Embryonic facial prominence (tissue), 1 donor: ENCODE results near the gene CACNA2D4.
A peak's percentile ranks its signal among the peaks of the same experiment; 100 is the strongest.
"Not testable (repeated sequence)": the region's sequence is repeated elsewhere in the genome, so short reads cannot be mapped to it uniquely, and the experiment has no call there.

Experiments used
- DNase-seq: peaks from one replicate; pipeline ENCODE4 v3.0.0-alpha.2; 2016; ENCODE audit errors: extremely low spot score

The CACNA2D4 gene, protein sequence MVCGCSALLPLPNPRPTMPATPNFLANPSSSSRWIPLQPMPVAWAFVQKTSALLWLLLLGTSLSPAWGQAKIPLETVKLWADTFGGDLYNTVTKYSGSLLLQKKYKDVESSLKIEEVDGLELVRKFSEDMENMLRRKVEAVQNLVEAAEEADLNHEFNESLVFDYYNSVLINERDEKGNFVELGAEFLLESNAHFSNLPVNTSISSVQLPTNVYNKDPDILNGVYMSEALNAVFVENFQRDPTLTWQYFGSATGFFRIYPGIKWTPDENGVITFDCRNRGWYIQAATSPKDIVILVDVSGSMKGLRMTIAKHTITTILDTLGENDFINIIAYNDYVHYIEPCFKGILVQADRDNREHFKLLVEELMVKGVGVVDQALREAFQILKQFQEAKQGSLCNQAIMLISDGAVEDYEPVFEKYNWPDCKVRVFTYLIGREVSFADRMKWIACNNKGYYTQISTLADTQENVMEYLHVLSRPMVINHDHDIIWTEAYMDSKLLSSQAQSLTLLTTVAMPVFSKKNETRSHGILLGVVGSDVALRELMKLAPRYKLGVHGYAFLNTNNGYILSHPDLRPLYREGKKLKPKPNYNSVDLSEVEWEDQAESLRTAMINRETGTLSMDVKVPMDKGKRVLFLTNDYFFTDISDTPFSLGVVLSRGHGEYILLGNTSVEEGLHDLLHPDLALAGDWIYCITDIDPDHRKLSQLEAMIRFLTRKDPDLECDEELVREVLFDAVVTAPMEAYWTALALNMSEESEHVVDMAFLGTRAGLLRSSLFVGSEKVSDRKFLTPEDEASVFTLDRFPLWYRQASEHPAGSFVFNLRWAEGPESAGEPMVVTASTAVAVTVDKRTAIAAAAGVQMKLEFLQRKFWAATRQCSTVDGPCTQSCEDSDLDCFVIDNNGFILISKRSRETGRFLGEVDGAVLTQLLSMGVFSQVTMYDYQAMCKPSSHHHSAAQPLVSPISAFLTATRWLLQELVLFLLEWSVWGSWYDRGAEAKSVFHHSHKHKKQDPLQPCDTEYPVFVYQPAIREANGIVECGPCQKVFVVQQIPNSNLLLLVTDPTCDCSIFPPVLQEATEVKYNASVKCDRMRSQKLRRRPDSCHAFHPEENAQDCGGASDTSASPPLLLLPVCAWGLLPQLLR

DNA sequence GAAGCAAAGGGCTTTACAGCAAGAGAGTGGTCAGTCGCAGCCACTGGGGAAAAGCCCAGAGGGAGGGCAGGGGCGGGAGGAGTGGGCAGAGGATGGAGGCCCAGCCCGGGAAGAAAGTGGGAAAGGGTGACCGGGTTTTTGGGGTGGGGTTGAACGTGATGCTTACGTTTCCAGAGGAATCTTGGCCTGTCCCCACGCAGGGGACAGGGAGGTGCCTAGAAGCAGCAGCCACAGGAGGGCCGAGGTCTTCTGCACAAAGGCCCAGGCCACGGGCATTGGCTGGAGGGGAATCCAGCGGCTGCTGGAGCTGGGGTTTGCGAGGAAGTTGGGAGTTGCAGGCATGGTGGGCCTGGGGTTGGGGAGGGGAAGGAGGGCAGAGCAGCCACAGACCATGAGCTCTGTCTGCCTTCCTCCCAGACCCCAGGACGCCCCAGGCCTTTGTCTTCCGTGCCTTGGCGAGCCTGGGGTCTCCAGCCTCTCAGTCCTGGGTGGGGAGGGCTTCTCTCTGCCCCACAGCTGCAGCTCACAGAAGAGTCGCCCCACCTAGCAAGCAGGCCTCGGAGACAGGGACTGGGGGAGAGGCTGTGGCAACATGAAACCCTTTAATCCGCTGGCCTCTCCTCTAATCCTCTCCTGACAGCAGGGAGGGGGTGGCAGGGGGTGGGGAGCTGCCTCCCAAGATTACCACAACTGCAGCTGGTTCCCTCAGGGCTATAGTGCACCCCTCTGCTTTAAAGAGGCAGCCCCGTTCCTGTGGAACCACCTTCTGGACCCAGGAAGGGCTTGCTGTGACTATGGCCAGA, at the start of gene CACNA2D4:
Gene CACNA2D4, minus strand, starts transcription at position 572 of the 803 bp plus-strand sequence. Its CDS starts 179 bp downstream, at position 393.
- DNase-seq: no peak

DNA sequence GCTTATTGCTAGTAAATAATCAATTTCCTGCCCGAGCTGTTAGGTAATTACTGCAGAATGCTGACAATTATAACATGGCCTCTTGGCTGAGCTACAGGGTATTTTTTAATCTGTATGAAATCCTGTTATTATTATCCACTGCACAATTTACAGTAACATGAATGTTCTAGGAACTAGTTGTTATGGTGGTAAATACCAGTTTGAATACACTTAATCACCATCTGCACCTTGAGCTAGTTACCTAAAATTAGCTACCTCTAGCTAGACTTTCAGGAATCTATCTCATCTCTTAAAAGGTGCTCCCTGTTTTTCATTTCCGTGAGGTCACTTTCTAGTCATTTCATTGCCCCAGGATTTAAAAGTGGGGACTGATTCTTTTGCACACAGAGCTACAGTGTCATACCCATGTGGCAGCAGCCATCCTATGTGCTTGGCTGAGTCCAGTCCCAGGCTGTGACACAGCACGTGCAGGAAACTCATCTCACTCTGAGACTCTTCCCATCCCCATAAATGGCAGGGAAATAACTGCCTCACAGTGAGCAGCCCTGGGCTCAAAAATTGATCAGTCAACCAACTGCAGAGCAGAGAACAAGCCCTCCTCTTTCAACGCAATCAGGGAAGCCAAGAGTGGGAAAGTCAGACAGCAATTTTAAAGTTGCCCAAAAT, 48.2 kb upstream of the CACNA2D4 start:
- DNase-seq: no peak

DNA sequence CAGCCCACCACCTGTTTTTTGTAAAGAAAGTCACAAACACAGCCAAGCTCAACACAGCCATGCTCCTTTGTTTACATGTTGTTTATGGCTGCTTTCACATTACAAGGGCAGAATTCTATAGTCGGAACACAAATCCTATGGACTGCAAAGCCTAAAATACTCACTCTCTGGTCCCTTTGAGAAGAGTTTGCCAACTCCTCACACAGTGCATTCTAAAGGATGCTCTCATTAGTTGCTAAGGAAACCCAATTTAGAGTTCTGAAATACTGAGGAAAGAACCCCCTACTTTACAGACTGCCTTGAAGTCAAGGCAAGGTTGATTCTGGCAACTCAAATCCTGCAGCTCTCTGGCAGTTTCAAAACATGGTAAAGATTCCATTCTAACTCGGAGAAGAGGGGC, 47.5 kb upstream of the CACNA2D4 start:
- no peak for DNase-seq

DNA sequence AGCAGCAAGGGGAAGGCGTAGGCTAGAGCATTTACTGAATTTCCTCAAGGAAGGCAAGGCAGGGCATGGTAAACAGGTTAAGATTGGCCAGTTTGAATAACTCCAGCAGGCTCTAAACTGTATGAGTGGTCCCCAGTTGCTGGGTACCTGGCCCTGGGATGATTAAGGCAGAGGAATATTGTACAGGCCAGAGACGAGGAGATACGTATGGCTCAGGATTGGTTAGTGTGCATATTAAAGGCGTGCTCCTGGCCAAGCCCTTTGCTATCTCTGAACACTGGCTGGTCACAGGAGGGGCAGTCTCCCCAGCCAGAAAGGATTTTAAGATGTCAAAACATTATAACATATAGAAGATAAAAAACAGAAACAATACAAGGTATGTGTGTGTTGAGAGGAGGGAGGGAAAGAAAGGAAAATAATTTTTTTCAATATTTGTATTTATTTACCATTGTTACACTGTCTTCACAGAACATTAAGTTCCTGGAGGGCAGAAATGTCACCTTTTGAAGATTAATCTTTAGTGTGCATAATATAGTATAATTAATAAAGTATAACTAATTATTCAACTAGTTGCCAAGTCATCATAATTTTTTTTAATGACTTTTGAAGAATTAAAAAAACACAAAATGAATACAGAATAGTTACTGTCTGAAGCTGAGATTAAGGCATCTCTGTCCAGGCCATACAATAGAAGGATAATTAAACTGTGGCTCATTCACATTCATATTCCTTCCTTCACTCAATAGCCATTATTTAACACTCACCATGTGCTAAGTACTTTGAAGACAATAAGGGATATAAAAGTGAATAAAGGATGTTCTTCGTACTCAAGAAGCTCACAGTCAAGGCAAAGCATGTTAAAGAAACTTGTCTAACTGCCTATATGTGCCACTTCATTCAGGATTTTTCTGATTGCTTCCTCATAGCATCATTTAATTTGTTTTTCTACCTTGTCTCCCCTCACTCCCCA, 43.9 kb upstream of the CACNA2D4 start:
- no peak for DNase-seq

DNA sequence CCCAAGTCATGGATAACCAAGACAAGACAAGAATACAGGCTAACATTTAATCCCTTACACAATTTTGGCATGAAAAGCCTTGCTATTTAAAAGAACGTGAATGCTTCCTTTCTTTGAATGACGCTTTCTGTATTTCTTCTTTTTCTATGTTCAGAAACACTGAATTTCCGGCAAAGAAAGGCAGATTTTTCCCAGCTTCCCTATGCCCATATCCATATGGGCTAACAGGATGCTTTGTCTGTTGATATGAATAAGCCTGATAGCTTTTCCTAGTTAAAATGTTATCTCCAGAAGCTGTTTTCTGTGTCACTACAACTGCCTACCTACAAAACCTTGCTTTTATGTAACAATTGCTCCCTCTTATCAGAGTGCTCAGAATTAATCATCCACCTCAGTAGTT, 38.3 kb upstream of the CACNA2D4 start:
- DNase-seq: no peak

DNA sequence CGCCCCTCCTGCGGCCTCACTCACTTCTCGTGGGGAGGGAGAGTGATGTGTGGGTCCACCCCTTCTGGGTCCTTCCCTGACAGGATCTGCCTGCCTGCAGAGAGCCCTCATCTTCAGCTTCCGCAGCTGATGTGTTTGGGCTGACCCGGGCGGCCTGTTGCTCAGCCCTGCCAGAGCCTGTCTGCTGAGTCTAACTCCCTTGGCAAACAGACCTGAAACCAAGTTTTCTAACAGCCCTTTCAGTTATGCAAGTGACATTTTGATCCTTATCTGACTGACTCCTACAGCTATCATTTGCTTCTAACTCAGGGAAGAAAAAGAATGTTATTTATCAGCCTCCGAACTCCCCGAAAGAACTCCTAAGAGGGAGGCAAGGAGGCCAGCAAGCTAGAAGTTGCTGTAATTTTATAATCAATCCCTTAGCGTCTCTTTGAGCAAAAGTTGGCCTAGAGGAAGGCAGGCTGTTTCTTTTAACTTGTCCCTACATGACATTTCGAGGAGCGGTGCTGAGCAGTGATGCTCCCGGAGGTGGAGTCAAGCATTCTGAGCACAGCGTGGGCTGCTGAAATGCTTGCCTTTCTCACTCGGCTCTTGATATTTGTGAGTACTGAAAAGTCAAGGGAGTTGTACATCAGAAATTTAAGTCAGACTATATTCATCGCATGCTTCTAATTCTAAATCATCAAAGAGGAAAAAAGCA, 31.5 kb upstream of the CACNA2D4 start:
- no peak for DNase-seq

DNA sequence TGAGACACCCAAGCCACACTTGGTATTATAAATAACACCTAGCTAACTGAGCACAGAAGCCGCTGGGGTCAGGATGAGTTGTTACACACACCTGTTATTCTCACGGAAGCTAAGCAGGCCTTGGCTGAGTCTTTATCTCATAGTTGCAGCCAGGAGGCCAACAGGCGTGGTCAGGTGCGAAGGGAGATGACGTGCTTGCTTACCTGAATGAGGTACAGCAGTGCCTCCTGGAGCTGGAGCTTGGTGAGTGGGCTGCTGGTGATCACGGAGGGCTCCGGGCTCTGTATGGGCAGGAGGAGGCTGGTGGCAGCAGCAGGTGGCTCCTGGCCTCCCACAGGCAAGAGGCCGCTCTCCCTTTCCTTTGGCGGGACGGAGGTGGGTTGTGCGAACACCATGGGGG, 30.4 kb upstream of the CACNA2D4 start:
- DNase-seq: no peak

DNA sequence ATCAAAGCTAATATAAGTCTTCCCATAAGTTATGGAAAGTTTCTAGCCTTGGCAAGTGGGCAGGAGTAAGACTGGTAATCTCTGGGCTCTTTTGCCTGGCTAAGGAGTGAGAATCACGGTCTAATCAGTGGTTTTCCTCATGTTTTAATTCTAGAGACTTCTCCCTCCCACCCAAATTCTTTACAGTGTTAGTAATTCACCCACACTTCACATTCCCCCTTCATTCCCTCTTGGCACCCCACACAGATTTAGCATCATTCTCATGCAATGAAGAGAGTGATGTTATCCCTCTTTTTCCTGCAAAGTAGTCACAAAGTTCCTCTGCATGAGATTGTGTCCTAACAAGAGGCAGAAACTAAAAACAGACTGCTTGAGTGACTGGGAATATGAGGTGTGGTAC, 28.6 kb upstream of the CACNA2D4 start:
- no peak for DNase-seq

DNA sequence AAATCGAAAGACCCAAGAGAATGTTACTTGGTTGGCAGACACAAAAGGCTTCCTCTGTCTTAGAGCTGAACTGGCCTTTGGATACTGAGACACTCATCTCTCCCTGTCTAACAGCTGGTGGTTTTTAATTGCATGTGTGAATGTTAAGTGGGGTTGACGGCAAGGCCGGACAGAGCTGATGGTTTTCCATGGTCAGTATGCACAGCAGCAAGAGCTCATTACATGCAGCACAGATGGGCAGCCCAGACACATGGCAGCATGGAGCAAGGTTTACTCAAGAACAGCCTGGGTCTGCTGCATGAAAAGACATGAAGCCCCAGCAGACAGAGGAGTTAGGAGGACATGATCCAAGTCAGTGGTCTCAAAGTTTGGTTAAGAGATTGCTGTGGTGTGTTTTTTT, 27.8 kb upstream of the CACNA2D4 start:
- no peak for DNase-seq

DNA sequence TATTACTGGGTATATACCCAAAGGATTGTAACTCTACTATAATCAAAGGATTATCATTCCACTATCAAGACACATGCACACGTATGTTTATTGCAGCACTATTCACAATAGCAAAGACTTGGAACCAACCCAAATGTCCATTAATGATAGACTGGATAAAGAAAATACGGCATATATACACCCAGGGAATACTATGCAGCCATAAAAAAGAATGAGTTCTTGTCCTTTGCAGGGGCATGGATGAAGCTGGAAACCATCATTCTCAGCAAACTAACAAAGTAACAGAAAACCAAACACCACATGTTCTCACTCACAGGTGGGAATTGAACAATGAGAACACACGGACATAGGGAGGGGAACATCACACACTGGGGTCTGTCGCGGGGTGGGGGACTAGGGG, 27.1 kb upstream of the CACNA2D4 start:
- not testable (repeated sequence) for DNase-seq

DNA sequence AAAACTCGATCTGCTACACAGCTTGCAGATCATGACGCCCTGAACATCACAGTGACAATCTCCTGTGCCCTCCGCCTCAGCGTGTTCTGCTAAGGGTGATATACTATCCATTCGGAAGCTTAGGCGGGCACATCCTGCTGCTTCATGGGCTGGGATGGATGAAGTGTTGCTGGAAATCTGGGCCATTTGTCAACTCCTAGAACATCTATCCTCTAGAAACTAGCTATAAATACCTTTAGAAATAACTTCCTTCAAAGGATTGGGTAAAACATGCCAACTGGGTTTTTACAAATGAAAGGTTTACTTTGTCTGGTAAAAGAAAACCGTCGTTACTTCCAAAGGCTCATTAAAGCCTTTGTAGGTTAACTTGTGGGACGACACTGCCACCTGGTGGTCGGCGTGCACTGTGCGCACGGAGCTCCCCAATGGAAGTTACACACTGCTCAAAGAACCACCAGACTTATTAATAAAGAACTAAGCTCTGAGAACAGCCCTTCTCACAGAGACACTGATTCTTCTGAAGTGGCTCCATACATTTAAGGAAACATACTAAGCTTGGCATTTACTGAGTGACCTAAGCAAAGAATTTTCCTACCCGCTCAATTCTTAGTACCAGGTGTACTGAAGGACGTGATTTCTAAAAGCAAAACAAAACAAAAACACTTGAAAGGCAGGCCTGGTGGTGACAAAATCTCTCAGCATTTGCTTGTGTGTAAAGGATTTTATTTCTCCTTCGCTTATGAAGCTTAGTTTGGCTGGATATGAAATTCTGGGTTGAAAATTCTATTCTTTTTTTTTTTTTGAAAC, 21.6 kb upstream of the CACNA2D4 start:
- peak; percentile 58 for DNase-seq

DNA sequence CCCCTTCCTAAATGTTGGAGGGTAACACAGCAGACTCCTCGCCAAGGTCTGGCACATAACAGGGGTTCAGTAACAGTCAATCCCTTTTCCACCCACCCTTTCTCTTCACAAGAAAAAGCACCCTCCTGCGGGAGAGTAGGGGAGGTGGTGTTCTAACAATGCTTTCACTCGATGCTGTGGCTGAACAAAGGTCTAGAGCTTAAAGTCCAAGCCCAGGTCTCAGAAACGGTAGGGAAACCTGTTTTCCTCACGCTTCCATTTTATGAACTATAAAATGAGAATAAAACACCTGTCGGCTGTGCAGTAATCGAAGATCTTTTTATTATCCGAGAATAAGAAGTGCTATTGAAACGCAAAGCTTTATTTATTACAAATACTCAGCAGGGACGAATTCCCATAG, 20.9 kb upstream of the CACNA2D4 start:
- DNase-seq: no peak

DNA sequence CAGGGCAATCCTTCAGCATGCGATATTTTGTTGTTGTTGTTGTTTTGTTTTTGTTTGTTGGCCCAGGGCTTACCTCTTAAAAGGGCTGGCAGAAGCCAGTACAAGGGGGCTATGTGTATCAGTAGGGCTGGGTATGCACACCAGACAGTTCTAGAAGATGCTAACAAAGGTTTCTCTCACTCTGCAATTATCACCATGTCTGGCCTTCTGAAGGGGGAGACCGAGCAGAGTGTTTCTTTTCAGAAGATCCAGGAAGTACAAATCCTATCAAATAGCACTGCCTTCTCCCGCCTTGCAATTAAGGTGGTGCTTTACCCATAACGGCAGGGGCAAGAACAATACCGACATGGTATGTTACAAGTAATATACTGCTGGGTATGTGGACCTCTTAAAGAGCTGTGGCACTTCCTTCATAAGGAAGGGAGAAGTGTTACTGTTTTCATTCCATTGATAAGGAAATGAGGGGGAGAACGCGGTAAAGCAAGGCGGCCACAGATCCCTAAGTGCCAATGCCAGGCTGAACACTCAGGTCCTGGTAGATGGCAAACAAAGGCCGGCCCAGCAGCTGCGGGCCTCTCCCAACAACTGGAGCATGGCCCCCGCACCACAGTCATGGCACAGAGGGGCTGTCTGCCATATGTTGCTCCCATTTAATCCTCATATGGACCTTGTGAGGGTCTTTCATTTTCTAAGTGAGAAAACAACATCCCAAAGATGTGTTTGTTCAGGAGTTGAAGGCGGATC, 19.2 kb upstream of the CACNA2D4 start:
- DNase-seq: no peak

DNA sequence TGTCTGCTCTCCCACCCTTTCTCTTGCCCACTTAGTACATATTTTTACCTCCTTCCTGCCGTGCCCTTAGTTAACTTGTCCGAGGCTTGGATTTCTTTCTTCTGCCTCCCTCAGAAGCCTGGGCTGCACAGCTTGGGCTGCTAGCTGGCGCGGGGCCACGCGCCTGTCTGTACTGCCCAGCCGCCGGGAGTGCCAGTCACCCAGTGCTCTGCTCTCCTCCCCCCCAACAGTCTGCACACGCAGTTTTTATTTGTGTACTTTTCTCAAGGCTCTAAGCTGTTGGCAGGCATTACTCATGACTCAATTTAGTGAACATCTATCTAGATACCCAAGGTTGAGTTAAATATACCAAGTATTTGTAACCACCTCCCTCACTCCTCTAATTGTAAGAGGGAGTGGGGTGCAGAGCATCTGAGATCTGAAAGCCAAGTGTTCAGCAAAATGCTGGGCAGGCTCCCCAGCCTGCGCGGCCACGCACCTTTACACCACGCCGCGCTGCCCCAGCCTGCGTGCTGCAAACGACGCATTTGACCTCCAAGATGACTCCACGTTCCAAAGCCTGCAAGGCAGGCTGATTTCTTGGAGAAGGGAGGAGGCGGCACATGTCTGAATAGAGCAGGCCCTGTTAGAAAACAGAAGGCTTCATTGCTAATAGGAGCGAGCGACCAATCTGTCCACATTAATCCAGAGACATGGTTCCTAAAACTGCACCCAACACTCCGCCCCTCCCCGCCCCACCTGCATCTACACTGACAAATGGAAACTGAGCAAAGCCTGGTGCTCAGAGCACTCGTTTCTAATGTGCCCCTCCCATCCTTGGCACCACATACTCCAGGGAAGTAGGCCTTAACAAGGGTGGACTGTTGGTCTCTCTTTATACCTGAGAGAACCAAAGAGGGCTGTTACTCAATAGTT, 18.2 kb upstream of the CACNA2D4 start:
- DNase-seq: no peak

DNA sequence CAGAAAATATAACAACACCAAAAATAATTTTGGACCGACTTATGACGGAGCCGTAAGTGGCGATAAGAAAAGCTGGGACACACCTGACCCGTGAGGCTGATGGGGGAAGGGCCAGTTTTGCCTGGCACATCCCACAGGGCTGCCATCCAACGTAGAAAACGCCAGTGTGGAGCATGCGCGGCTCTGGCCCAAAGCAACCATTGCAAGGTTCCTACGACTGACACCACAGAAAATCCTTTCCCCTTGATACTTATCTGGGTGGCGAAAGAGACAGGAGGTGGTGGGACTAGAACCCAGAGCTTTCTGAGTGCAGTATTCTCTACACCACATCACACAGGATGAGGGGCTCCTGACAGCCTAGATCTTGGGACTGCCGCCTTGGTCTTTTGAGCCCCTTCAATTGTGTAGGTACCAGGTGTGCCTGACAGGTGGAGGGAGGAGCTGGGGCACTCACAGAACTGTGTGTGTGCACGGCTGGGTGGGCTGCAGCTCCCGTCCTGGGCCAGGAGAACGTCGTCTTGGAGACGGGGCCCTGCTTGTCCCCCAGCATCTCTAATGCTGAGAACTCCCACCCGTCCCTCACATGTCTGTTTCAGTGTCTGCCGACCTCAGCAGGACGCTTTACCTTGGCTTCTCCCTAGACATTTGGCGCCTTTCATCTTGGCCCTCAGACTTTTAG, 17.4 kb upstream of the CACNA2D4 start:
- no peak for DNase-seq

DNA sequence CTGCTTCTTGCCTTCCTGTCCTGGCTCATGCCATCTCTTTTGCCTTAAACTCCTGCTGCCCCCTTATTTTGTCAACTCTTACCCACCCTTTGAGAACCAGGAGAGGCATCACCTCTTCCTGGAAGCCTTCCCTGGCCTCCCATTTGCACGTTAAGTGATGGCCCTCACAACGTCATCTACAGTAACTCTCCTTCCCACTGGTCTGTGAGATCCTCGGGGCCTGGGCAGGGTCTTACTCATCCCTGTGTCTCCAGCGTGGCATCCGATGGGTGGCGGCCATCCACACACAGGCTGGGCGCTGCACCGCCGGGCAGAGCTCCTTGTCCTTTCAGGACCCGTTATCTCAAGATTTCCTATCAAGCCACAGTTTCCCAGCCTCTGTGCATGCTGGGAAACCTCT, 16.8 kb upstream of the CACNA2D4 start:
- no peak for DNase-seq
